ENCODE results near the gene RPL10. TPM values are rescaled to one million over a fixed set of nuclear protein-coding genes. Genes with fewer than 3 reads are reported as not detected.

Gene RPL10
- total RNA-seq, 4 donors from 2014 or later = 6,220 to 8,957 (median 7,673) TPM

DNA sequence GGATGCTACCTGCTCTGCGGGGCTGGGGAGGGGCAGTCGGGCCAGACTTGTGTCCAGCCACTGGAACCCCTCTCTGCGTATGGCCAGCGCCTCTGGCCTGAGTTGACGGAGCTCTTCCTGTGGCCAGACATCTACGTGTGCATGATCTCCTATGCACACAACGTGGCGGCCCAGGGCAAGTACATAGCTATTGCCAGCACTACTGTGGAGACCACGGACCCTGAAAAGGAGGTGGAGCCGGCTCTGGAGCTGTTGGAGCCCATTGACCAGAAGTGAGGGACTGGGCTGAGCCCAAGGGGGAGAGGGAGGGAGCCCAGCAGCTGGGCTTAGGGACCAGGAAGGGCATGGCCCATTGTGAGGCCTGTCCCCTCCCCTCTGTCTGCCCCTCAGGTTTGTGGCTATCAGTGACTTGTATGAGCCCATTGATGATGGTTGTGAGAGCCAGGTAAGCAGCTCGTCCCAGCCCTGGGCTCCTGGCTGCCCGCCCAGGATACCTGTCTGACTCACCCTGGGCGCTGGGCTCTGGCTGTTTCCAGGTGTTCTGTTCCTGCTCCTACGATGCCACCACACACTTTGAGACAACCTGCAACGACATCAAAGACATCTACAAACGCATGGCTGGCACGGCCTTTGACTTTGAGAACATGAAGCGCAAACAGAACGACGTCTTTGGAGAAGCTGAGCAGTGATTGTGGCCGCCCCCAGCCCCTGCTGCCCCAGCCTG lies 44.0 kb downstream of the RPL10 start:
- TF ChIP-seq, protein P1, sequence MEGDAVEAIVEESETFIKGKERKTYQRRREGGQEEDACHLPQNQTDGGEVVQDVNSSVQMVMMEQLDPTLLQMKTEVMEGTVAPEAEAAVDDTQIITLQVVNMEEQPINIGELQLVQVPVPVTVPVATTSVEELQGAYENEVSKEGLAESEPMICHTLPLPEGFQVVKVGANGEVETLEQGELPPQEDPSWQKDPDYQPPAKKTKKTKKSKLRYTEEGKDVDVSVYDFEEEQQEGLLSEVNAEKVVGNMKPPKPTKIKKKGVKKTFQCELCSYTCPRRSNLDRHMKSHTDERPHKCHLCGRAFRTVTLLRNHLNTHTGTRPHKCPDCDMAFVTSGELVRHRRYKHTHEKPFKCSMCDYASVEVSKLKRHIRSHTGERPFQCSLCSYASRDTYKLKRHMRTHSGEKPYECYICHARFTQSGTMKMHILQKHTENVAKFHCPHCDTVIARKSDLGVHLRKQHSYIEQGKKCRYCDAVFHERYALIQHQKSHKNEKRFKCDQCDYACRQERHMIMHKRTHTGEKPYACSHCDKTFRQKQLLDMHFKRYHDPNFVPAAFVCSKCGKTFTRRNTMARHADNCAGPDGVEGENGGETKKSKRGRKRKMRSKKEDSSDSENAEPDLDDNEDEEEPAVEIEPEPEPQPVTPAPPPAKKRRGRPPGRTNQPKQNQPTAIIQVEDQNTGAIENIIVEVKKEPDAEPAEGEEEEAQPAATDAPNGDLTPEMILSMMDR (IDR thresholded peaks at IDR 0.05) = no peak
- no peak for ATAC-seq (ENCODE audit: low FRiP score)

DNA sequence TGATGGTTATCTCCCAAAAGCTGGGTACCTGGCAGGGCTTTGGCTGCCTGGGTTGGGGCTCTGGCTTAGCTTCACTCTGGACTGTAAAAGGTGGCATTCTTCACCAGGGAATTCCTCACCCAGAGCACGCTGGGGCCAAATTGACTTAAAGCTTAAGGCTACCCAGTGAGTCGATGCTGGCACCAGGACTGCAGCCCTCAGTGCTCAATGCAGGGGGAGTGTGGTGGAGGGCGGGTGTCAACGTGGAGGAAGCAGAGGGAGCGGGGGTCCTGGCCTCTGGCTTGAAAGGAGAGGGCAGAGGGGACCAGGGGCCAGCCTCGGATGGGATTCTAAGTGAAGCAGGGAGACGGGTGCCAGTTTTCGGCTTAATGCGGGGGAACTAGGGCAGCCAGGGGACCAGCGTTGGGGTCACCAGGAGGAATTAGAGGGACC lies 45.3 kb downstream of the RPL10 start:
- DNase-seq (ENCODE audit: low spot score) (no peak), ATAC-seq (ENCODE audit: low FRiP score) (no peak)
- TF ChIP-seq, protein P1 (IDR thresholded peaks at IDR 0.05) = no peak

More for the DNA sequence above, 44.0 kb downstream of the RPL10 start:
- DNase-seq (ENCODE audit: low spot score) = no peak

GRCh38 chrX:154443992-154444754 lies 46.0 kb downstream of the RPL10 start, which contains the start of gene FAM50A:
FAM50A (plus strand) TSS chrX:154444141; CDS start chrX:154444236, 95 bp downstream.
- DNase-seq (ENCODE audit: low spot score) = no peak
- TF ChIP-seq, protein P1 (IDR thresholded peaks at IDR 0.05) = no peak
- ATAC-seq (ENCODE audit: low FRiP score) = peak; percentile 82

GRCh38 chrX:154444755-154445246 lies 46.6 kb downstream of the RPL10 start:
- no peak for ATAC-seq (ENCODE audit: low FRiP score)
- TF ChIP-seq, protein P1 (IDR thresholded peaks at IDR 0.05) = no peak
- no peak for DNase-seq (ENCODE audit: low spot score)

- no peak for ATAC-seq (ENCODE audit: low FRiP score)
- TF ChIP-seq, protein P1 (IDR thresholded peaks at IDR 0.05) = no peak
- DNase-seq (ENCODE audit: low spot score) = no peak
These were observed 47.6 kb downstream of the RPL10 start for GRCh38 chrX:154445776-154446175.

GRCh38 chrX:154446430-154446829 lies 48.3 kb downstream of the RPL10 start:
- DNase-seq (ENCODE audit: low spot score) (no peak), ATAC-seq (ENCODE audit: low FRiP score) (no peak)
- TF ChIP-seq, protein P1 (IDR thresholded peaks at IDR 0.05) = no peak
